ENCODE measurements around the gene METTL23. TPM values are rescaled to one million over a fixed set of nuclear protein-coding genes. Genes with fewer than 3 reads are reported as not detected.

The METTL23 gene
- total RNA-seq, 1 experiment from 2014 or later: 58.7 TPM

DNA sequence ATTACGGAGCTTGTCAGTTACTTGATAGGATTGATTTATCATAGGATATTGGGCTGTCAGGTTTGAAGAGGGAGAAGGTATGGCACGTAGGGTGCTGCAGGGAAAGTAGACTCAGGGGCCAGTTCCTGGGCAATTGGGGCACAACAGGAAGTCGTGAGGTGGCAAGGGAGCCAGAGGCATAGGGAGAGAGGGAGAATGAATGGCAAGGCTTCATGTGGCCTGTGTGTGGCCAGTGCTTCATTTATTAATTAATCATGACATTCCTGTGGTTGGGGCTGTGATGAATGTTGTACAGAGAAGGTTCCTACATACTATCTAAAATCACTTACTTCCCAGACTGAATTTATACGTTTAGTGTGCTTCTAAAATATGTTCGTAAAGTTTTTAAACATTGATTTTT lies 30.6 kb downstream of the METTL23 start:
- H4K20me1 ChIP-seq (ENCODE audit: low read length): no peaks in the 10 kb centered on the region
- intact Hi-C loops (cut with micrococcal nuclease): no loop called here
- POLR2A ChIA-PET (ENCODE audit: unreplicated experiment): no interaction called here
- no peak overlapping the region for H3K4me3 ChIP-seq (ENCODE audit: low read length)
- no TSS peak for BruUV-seq (replicated peaks)
- CTCF ChIA-PET: no interaction called here
- TF ChIP-seq EZH2phosphoT487 (IDR thresholded peaks at IDR 0.05; ENCODE audit: borderline replicate concordance, low read length) (no peak), EZH2 (IDR thresholded peaks at IDR 0.05; ENCODE audit: low read length, unreplicated experiment) (no peak)
- TF ChIP-seq, protein P1, sequence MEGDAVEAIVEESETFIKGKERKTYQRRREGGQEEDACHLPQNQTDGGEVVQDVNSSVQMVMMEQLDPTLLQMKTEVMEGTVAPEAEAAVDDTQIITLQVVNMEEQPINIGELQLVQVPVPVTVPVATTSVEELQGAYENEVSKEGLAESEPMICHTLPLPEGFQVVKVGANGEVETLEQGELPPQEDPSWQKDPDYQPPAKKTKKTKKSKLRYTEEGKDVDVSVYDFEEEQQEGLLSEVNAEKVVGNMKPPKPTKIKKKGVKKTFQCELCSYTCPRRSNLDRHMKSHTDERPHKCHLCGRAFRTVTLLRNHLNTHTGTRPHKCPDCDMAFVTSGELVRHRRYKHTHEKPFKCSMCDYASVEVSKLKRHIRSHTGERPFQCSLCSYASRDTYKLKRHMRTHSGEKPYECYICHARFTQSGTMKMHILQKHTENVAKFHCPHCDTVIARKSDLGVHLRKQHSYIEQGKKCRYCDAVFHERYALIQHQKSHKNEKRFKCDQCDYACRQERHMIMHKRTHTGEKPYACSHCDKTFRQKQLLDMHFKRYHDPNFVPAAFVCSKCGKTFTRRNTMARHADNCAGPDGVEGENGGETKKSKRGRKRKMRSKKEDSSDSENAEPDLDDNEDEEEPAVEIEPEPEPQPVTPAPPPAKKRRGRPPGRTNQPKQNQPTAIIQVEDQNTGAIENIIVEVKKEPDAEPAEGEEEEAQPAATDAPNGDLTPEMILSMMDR (conservative IDR thresholded peaks at IDR 0.05; ENCODE audit: low read depth, low read length): no peak
- no peaks in the 10 kb centered on the region for H3K79me2 ChIP-seq (ENCODE audit: low read length)
- H3K9me3 ChIP-seq (ENCODE audit: low read length): no peaks in the 10 kb centered on the region
- ATAC-seq: no peak
- DNase-seq: no peak
- H3K27ac ChIP-seq (ENCODE audit: low read length): no peak overlapping the region
- H3K36me3 ChIP-seq (ENCODE audit: low read depth, low read length): peaks cover 8% of the 10 kb centered on the region
- no peak overlapping the region for H3K9ac ChIP-seq (ENCODE audit: low read length)
- H2AFZ ChIP-seq (ENCODE audit: low read length): no peak overlapping the region
- no peaks in the 10 kb centered on the region for H3K9me2 ChIP-seq (replicated peaks; ENCODE audit: low read length)
- no peaks in the 10 kb centered on the region for H3K4me1 ChIP-seq (ENCODE audit: insufficient read depth, low read length)
- no peaks in the 10 kb centered on the region for H3K27me3 ChIP-seq (ENCODE audit: low read length)
- H3K4me2 ChIP-seq (ENCODE audit: low read length): no peak overlapping the region
- no peaks in the 10 kb centered on the region for H3F3A ChIP-seq (ENCODE audit: low read length, unreplicated experiment)

DNA sequence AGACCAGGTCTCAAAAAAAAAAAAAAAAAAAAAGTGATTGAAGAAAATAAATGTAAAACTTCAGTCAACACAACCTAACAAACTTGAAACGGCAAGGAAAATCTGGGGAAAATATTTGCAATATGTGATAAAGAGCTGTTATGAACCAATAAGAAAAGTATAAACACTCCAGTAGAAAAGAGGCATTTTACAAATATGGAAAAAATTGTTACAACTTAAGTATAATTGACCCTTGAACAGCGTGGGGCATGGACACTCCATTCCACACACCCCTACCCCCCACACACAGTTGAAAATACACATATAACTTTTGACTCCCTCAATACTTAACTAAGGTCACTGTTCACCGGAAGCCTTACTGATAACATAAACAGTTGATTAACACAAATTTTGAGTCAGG lies 31.9 kb downstream of the METTL23 start:
- CTCF ChIA-PET: interaction anchor here (0.7 kb wide), 1 partner anchor 134 kb away, joined by 10 read pairs; no protein-coding TSS in a partner anchor
- Histone ChIP-seq H3K27me3 (ENCODE audit: low read length) (no peaks in the 10 kb centered on the region), H3K79me2 (ENCODE audit: low read length) (no peaks in the 10 kb centered on the region), H3K36me3 (ENCODE audit: low read depth, low read length) (peaks cover 8% of the 10 kb centered on the region), H4K20me1 (ENCODE audit: low read length) (no peaks in the 10 kb centered on the region), H3K4me3 (ENCODE audit: low read length) (no peak overlapping the region), H3K4me1 (ENCODE audit: insufficient read depth, low read length) (no peaks in the 10 kb centered on the region), H3K9me2 (replicated peaks; ENCODE audit: low read length) (no peaks in the 10 kb centered on the region), H3K9me3 (ENCODE audit: low read length) (no peaks in the 10 kb centered on the region), H3K4me2 (ENCODE audit: low read length) (no peak overlapping the region), H3K9ac (ENCODE audit: low read length) (no peak overlapping the region), H3F3A (ENCODE audit: low read length, unreplicated experiment) (no peaks in the 10 kb centered on the region), H2AFZ (ENCODE audit: low read length) (no peak overlapping the region), H3K27ac (ENCODE audit: low read length) (no peak overlapping the region)
- POLR2A ChIA-PET (ENCODE audit: unreplicated experiment): interaction anchor here (0.6 to 0.7 kb wide), 2 partner anchors 20 to 46 kb away, joined by 7 to 20 read pairs; no protein-coding TSS in a partner anchor
- no TSS peak for BruUV-seq (replicated peaks)
- ATAC-seq (no peak), DNase-seq (no peak)
- TF ChIP-seq EZH2 (IDR thresholded peaks at IDR 0.05; ENCODE audit: low read length, unreplicated experiment): no peak
- no peak for TF ChIP-seq EZH2phosphoT487 (IDR thresholded peaks at IDR 0.05; ENCODE audit: borderline replicate concordance, low read length)
- TF ChIP-seq, protein P1 (conservative IDR thresholded peaks at IDR 0.05; ENCODE audit: low read depth, low read length): no peak
- intact Hi-C loops (cut with micrococcal nuclease): no loop called here

DNA sequence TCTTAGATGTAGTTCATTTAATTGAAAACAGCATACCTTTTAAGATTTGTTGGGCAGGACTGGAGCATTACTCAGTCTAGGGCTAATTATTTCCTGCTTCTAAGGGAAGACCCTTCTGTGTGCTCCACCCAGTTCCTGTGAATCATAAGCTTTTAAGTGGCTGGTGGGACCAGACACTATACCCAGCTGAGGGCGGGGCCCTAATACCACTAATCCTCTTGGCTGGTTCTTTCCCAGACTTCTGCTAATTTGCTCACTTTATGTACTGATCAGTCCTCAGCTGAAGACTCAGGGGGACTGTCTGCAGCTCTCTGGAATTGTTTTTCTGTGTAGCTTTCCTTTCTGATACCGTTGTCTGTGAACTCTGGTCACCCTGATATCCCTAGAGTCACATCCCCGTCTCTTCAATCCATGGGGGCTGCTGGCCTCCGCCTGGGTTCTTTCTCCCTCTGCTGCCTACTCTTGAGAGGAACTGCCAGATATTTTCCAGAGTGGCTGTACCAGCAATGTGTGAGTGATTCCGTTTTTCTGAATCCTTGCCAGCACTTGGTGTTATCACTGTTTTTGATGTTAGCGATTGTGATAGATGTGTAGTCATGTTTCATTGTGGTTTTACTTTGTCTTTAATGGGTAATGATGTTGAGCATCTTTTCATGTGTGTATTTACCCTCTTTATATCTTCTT lies 46.3 kb downstream of the METTL23 start:
- Histone ChIP-seq H3K27me3 (ENCODE audit: low read length) (no peaks in the 10 kb centered on the region), H3K4me2 (ENCODE audit: low read length) (peak overlapping the region; percentile 1; the same call in 1 of the 2 replicates), H4K20me1 (ENCODE audit: low read length) (no peaks in the 10 kb centered on the region), H3K36me3 (ENCODE audit: low read depth, low read length) (peaks cover 20% of the 10 kb centered on the region), H2AFZ (ENCODE audit: low read length) (peak overlapping the region; percentile 29; the same call in 1 of the 2 replicates), H3F3A (ENCODE audit: low read length, unreplicated experiment) (no peaks in the 10 kb centered on the region), H3K9me3 (ENCODE audit: low read length) (no peaks in the 10 kb centered on the region), H3K9ac (ENCODE audit: low read length) (no peak overlapping the region), H3K27ac (ENCODE audit: low read length) (peak overlapping the region; percentile 51), H3K9me2 (replicated peaks; ENCODE audit: low read length) (no peaks in the 10 kb centered on the region), H3K4me3 (ENCODE audit: low read length) (no peak overlapping the region), H3K4me1 (ENCODE audit: insufficient read depth, low read length) (peaks cover 10% of the 10 kb centered on the region), H3K79me2 (ENCODE audit: low read length) (no peaks in the 10 kb centered on the region)
- ATAC-seq (peak; percentile 100), DNase-seq (peak; percentile 85)
- no TSS peak for BruUV-seq (replicated peaks)
- TF ChIP-seq, protein P1 (conservative IDR thresholded peaks at IDR 0.05; ENCODE audit: low read depth, low read length): no peak
- TF ChIP-seq EZH2phosphoT487 (IDR thresholded peaks at IDR 0.05; ENCODE audit: borderline replicate concordance, low read length) (no peak), EZH2 (IDR thresholded peaks at IDR 0.05; ENCODE audit: low read length, unreplicated experiment) (no peak)
- intact Hi-C loops (cut with micrococcal nuclease): no loop called here
- CTCF ChIA-PET: interaction anchor here (0.6 kb wide), 2 partner anchors 46 to 284 kb away, joined by 3 read pairs; no protein-coding TSS in a partner anchor
- POLR2A ChIA-PET (ENCODE audit: unreplicated experiment): no interaction called here
